ENCODE data around the gene FGFBP1.

DNA sequence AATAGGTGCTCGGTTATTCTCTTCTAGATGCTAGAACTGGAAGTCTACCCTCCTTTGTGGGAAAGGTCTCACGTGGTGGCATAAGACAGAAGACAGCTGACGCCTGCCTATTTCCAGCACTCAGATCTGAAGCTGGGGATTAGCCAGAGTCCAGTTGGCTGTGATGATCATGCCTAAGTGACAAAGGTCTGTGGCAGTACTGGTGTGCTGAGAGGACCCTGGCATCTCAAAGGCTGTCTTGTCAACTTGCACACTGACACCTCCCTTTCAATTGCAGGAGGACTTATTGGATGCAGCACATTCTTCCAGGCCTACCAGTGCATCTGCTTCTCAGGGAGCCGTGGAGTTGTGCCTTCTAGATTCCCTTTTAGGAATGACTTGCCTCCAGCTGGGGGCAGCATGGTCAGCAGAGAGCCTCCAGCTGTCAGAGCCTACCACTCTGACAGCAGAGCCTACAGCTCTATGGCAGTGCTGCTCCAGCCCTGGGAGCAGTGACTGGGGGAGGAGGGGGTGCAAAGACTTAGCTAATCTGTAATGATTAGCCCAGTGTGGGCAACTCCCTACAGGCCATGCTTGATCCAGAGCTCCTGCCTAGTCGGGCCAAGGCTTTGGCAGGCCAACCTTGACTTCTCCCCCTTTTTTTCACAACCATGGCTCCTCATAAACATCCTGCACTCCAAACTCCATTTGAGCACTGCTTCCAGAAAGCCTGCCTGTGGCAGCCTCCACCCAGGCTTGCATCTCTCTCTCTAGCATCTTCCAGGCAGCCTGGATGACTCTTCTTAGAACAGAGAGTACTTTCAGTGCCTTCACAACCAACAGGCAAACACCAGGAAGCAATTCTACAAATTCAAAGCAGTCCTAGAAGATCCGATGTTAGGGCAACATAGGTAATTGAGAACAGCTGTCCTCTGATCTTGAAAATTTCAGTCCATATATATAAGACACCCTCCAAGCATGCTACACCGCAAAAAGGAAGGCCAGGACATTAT is 38.2 kb upstream of the FGFBP1 start:
- no peak for TF ChIP-seq POU2F2 (IDR thresholded peaks at IDR 0.05; ENCODE audit: low read depth, low read length)
- TF ChIP-seq POLR2AphosphoS5 (IDR thresholded peaks at IDR 0.05; ENCODE audit: low read depth, low read length) = no peak
- TF ChIP-seq TAF1 (IDR thresholded peaks at IDR 0.05; ENCODE audit: low read depth, low read length) = no peak
- TF ChIP-seq POLR2A (IDR thresholded peaks at IDR 0.05; ENCODE audit: low read depth, low read length) = no peak
- no peak for TF ChIP-seq SPI1 (IDR thresholded peaks at IDR 0.05; ENCODE audit: low read depth, low read length)
- TF ChIP-seq PAX5 (IDR thresholded peaks at IDR 0.05; ENCODE audit: insufficient read depth, low read length, severe bottlenecking) = no peak

All from GM12891 (cell line).